HG02588 (cell line): ENCODE data around the gene KPNB1.

ENCODE experiments used
- ATAC-seq: cut with Tn5 transposase; IDR thresholded peaks from one replicate; pipeline ENCODE4 v1.9.1; 2021; ENCODE audit warnings: mild to moderate bottlenecking, moderate library complexity; ENCODE audit not compliant: unreplicated experiment

Gene KPNB1

DNA sequence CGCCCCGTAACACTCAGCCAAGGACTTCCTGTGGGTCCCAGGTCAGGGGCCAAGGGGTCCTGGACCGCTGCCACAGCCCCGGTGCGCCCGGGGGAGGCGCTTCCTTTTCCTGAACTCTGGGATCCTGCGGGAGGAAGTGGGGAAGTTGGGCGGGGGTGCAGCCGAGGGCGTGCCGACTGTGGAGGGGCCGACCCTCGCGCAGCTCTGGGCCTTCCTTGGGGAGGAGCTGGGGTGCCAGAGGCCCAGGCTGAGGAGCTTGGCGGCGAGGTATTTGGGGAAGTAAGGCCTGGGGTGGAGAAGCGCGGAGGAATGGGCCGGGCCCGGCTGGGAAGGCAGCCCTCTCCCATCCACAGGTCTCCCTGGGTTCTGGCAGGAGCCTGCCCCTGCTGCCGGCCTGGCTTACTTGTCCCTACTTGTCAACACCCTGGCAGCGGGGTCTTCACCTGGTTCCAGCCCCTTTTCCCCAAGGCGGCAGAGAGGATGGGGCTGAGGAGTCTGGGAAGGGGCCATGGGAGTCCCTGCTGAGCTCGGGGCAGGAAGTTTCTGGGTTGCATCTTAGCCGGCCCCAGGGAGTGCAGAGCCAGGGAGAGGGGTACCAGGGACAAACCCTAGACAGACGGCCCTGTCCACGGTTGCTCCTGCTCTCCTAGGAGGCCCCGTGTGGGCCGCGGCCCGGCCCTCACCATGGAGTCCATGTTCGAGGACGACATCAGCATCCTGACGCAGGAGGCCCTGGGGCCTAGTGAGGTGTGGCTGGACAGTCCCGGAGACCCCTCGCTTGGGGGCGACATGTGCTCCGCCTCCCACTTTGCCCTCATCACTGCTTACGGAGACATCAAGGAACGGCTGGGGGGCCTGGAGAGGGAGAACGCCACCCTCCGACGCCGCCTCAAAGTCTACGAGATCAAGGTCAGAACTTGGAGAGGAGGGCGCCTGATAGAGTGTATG lies 46.0 kb downstream of the KPNB1 start:
- no peak for ATAC-seq

DNA sequence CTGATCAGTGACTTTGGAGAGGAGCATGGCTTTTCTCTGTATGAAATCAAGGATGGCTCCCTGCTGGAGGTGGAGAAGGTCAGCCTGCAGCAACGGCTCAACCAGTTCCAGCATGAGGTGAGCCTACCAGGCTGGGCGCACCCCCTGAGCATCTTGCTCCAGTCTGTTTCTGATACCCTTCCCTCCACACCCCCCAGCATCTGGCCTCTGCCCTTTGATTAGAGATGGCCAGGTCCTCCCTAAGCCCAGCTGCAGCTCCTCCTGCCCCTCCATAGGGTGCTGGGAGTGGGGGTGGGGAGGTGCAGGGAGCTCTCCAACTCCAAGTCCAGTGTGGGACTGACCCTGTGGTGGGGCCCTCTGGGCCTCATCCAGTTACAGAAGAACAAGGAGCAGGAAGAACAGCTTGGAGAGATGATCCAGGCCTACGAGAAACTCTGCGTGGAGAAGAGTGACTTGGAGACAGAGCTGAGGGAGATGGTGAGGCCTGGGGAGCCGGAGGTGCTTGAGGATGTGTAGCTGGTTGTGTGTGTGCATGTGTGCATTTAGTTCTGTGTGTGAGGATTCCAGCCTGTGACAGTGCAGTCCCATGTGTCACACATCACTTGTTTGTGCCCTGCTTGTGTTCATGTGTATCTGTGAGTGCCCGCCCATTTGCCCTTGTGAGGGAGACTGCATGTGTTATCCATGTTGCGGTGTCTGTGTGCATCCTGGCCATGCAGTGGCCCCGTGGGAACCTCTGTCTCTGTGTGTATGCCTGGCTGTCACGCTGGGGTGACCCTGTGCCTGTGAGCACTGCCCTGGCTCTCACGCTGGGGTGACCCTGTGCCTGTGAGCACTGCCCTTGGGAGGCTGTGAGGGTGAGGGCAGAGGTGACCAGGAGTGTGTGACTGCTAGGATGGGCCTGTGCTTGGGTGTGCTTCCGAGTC lies 47.3 kb downstream of the KPNB1 start:
- ATAC-seq: no peak

DNA sequence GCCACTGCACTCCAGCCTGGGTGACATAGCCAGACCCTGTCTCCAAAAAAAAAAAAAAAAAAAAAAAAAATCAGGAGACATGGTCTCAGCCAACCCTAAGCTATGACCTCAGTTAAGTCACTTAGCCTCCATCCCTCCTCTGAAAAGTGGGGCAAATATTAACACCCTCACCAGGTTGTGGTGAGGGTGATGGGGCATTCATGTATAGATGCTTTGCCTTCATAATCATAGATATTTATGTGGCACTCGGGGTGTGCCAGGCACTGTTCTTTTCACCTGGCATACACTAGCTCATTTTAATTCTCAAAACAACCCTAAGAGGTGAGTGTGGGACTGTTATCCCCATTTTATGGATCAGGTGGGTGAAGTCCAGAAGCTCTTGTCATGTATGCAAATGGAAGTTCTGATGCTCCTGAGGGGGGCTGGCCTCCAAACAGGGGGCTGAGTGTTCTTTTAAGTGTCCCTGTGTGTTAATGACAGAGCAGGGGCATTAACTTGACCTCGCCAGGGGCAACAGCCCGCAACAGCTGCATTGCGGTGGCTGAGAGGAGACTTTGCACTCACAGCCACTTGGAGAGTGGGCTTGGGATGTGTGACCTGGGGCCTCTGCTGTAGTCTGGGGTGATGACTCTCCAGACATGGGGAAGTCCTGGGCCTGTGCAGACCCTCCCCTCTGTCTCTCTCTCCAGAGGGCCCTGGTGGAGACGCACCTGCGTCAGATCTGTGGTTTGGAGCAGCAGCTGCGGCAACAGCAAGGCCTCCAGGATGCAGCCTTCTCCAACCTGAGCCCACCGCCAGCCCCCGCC lies 48.4 kb downstream of the KPNB1 start:
- ATAC-seq: no peak

DNA sequence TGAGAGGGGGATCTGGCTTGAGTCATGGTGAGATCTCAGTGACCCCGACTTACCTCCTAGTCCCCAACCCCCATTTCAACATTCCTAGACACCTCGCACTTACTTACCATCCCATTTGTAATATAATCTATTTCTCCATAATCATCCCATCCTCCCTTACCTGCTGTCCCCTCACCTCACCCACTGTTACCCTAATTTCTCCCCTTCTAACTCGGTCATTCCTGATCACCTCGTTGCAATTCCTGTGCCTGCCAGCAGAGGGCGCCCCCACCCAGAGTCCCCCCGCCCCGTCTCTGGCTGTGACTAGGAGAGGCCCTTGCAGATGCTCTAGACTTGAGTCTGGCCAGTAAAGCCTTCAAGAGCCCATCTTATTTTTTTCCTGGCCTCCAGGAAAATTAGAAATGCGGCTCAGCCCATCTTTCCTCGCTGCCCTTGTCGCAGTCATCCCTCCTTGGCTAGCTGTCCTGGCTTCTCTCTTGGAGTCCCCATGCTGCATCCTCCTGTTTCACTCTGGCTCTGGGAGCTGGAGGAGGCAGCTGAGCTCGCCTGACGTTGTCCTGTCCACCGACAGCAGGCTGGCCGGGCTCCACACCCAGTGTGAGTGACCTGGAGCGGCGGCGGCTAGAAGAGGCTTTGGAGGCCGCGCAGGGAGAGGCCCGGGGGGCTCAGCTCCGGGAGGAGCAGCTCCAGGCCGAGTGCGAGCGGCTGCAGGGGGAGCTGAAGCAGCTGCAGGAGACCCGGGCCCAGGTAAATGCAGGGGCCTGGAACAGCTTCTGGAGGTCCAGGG lies 49.2 kb downstream of the KPNB1 start:
- no peak for ATAC-seq

DNA sequence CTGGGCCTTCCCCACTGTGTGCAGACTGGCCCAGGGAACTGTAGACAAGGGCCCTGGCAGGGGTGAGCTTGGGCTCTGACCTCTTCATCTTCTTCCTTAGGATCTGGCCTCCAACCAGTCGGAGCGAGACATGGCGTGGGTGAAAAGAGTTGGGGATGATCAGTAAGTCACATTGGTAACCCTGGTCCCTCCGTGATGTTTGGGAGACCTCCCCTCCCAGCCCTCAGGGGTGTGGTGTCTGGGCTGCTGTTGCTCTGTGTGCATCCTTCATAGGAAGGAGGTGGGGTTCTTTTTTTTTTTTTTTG lies 49.8 kb downstream of the KPNB1 start:
- no peak for ATAC-seq

DNA sequence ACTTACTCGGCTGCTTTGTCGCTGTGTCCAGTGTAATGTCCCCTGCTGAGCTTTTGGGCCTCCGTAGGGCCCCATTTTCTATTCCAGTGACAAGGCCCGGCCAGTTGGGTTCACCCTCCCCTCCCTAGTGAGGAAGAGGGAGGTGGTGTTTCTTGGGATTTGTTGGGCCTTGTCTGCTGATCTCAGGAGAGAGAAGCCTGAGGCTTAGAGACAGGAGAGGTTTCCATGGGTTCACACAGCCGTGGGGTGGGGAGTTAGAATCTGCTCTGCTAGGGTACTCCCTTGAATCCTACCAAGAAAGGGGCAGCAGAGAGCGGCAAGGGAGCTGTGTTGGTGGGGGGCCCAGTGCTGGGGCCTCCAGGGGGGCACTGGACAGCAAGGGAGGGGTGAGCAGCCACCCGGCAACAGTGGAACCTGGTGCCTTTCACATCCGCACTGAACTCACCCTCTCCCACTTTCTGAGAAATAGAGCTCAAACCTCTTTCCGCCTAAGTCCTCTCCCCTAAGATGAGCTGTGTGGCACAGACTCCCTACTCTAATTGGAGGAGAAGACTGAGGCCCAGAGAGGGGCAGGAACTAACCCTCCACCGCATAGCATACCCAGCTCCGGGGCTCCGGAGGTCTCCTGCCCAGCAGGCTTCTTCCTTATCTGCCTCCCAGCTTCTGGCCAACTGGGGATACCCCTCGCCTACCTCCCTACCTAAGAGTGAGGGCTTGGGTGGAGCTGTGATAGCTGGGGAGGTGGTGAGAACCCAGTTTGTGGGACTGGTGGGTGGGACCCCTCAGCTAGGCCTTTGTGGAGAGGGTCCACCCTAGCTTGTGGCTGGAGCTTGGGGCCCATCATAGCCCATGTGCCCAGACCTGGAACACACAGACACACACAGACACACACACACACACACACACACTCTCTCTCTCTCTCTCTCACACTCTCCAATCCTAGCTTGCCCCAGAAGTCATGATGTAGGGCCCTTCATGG lies 51.0 kb downstream of the KPNB1 start:
- ATAC-seq: no peak

DNA sequence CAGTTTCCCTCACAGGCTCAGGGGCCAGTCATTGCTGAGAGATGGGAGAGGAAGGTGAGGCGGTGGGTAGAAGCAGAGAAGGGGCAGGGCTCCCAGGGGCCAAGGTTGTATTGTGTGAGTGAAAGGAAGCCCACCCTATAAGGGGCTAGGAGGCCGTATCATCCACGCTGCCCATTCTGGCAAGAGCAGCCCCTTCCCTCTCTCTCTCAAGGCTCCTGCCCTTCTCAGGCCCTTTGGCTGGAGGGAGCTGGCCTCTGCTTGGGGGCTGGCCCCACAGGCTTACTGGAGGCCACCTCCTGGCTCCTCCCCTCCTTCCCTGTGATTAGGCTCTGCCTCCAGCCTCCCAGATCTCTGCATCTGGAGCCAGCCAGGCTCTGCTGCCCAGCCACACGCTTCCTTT lies 51.9 kb downstream of the KPNB1 start:
- ATAC-seq: no peak

DNA sequence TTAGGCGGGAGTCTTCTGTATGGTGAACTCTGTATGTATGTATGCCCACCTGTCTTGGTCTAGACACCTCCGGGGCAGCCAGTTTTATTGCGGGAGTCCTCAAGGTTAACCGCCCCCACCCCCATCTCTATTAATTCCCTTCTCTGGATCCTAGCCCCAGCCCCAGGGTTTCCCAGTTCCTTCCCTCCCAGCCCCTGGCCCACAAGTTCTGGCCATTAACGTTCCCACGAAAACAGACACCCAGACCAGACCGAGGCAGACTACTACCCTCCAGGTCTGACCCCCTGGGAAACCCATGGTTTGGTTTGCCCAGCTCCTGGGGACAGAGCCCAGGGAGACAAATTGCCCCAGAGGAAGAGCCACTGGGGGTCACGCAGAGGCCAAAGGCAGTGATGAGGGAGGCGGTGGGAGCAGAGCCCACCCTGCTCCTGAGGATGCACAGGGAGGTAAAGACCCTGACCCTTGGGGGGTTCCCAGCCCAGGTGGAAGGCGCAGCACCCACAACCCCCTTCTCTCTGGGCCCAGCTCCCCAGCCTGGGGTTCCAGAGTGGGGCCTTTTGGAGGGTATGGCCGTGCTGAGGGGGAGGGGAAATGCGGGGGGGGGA lies 52.8 kb downstream of the KPNB1 start:
- ATAC-seq: no peak

DNA sequence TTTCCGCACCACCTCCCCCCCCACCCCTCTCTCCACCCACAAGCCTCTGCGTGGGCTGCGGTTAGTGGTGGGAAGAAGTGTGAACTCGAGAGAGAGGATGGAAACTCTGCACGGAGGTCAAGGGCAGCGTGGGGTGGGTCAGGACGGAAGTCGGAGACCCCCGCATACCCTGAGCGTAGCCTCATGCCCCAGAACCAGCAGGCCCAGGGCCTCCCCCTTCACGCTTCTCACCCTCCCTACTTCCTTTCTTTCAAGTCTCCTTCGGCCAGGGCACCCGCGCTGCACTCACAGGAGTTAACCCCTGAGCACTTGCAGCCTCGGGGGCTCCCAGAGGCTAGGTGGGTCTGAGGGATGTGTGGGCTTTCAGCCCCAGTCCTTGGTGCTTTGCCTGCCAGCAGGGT lies 53.5 kb downstream of the KPNB1 start:
- ATAC-seq: no peak

DNA sequence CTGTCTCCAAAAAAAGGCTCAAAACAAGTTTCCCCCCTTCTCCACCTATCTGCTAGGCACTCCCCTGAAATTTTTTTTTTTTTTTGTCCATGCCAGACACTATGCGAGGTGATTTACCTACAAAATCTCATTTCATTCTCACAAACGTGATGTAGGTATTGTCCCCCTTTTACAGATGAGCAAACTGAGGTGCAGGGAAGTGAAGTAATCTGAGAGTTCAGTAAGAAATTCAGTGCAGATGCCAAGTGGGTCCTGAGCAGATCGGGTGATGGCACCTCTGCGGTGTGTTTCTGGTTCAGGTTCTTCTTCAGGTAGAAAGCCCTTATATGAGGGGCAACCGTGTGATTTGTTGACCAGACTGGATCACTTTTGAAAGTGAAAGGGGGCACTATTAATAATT lies 54.0 kb downstream of the KPNB1 start:
- ATAC-seq: no peak

DNA sequence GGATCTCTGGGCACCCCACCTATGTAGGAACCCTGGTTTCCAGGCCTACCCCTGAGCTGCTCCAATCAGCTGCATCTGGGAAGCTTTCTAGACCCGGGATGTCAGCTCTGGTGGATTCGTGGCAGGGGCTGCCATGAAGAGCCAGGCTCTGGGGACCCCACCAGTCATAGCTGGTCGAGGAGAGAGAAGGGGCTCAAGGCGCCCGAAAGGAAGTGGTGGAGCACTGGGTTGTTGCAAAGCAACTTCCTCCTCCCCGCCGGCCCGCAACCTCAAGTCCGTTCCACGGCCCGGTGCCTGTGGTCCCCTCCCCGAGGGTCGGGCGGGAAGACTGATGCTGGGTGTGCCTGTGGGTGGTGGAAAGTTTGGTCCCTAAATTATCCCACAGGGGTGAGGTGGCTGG lies 54.4 kb downstream of the KPNB1 start:
- ATAC-seq: no peak

DNA sequence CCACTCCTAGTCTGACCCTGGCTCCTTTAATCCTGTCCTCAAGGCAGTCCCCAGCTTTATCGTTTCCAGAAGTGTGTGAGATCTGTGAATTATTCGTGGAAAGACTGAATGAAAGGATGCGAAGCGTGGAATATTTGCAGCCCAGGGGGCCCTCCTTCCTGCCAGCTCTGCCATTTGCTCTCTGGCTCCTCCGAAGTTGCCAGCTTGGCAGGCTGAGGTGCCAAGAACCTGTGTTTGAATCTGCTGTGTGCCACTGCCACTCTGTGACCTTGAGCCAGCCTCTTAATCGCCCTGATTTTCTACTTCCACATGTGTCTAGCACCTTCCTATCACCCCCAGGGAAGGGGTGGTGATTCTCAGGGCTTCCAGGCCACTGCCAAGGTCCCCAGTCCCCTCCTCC lies 55.0 kb downstream of the KPNB1 start:
- ATAC-seq: no peak

DNA sequence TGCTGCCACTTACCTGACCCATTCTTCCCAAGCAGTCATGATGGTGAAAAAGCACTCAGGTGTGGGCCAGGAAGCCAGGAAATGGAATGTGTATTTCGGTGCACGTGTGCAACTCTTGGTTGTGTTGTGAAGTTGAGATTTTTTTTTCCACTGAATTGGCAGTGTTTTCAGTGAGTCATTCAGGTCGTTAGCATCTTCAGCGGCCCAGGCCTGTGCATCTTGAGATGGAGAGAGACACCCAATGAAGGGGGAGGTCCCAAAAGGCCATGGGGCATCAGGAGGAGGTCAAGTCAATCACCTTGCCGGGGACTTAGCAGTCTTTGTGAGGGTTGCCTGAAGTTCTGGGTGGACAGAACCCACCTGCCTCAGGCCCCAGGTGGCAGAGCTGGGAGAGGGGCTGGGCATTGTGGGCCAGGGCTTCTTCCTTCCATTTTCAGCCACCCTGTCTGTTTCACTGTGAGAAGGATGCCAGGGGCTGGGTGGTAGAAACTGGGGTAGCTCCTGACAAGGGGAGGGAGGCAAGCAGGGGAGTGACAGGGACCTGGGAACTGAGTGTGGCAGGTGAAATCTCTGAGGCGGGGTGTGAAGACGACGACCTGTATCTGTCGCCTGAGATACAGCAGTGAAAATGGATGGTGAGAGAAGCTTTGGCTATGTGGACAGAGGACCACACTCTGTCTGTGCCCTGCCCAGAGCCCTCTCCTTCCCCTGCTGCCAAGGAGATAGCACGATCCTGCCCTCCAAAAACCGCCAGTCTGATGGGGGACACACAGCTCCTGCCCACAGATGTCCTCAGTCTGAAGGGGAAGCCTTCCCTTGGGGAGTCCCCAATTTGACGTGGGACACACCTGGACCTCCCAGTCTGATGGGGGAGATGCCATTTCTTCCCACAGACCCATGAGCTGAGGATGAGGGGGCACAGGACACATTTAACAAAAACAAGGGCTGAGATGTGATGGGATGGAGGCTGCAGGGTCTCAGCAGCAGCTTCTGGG lies 56.1 kb downstream of the KPNB1 start:
- ATAC-seq: no peak

DNA sequence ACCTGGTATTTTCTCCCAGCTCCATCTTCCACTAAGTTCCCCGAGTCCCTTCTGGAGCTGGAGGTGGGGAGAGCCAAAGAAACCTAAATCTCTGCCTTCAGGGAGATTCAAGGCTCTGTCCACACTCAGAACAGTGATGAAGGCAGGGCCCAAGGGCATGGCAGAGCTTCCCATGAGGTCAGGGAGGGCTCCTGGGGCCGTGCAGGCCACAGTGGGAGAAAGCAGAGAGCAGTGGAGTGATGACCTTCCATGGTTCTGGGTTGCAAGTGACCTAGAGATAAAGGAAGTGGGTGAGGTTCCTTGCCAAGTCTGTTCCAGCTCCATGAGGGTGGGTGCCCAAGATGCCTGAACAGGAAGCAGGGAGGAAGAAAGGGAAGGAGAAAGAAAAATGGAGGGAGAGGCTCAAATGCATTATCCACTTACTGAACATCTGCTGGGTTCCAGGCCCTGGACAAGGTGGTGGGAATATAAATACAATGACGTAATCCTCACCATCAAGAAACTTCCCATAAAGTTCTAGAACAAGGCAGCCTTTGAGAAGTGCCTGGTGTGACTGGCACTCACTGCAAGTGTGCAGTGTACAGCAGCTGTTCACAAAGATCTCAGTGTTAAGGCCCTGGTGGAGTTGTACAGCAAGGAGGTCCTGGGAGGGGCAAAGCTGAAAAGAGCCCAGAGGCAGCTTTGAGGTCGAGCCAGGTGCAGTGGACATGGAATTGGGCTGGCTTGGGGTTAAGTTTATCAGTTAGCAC lies 57.5 kb downstream of the KPNB1 start:
- ATAC-seq: no peak

DNA sequence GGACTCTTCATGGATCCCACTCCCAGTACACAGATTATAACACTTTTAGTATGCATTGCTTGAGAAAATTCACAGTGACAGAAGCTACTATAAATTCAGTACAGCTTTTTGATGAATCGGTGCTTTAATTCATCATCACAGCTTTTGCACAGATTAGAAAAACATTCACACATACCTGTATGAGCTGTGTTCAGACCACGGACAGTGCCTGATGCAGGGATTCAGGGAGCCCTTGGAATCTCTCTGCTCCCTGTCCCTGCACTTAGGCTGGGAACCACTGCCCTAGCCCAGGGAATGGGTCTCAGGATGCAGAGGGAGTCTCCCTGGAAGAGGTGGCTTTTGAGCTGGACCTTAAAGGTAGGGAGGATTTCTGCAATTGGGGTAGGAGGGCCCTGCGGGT lies 58.2 kb downstream of the KPNB1 start:
- ATAC-seq: no peak

DNA sequence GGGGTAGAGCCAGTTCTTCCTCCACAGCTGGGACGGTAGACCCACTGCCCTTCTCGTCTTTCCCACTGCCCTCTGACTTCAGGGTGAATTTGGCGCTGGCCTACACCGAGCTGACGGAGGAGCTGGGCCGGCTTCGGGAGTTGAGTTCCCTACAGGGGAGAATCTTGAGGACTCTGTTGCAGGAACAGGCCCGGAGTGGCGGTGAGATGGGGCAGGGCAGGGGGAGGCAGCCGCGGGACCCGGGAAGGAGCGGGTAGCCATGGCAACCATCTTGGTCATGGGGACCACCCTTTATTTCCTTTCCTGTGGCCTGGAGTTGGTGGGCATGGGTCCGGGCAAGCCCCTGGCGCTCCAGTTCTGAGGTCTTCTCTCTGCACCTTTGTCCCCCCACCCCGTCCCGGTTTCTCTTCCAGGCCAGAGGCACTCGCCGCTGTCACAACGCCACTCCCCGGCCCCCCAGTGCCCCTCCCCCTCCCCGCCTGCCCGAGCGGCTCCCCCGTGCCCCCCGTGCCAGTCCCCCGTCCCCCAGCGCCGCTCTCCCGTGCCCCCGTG lies 58.7 kb downstream of the KPNB1 start:
- ATAC-seq: no peak
